ENCODE results near the gene GATA5.

GATA5 gene

DNA sequence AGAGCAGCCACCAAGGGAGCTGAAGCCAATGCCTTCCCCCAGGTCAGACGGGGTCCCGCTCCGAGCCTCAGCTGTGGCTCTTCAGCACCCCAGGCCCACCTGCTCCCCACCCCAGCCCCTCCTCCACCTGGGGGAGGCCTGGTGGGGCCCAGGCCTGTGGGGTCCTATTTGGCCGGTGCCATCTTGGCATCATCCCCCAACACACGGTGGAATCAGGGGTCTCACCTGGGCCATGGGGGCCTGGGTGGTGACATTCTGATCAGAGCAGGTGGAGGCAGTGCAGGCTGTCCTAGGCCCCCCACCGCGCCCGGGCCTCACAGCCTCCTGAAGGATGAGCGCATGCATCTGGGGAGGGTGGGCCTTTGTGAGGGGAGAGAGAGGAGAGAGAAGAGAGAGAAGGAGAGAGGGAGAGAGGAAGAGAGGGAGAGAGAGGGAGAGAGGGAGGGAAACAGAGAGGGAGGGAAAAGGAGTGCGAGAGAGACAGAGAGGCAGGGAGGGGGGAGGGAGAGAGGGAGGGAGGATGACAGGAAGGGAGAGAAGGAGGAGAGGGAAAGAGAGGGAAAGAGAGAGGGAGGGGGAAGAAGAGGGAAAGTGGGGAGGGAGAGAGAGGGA is 24.5 kb downstream of the GATA5 start:
- no peak for DNase-seq
- no peaks in the 10 kb centered on the region for H3K9me3 ChIP-seq (ENCODE audit: control insufficient read depth, low read length)
- no peak overlapping the region for H3K23ac ChIP-seq (ENCODE audit: low read length in 2 of 2)
- no peak overlapping the region for H3K18ac ChIP-seq (ENCODE audit: low read depth in 1 of 2, low read length in 2 of 2)
- no peak overlapping the region for H2BK5ac ChIP-seq (ENCODE audit: low read depth, low read length, poor library complexity, severe bottlenecking)
- H3K4me3 ChIP-seq (ENCODE audit: insufficient read depth in 1 of 2, low read depth in 1 of 2, low read length in 2 of 2): no peak overlapping the region
- no peak overlapping the region for H2AK5ac ChIP-seq (ENCODE audit: low read length, severe bottlenecking)
- H3K27me3 ChIP-seq (ENCODE audit: control insufficient read depth in 1 of 2, insufficient read depth in 1 of 2, low read length in 2 of 2): peaks cover 61 to 77% of the 10 kb centered on the region in 2 experiments
- H3K4ac ChIP-seq (ENCODE audit: low read depth in 1 of 2, low read length in 2 of 2): no peak overlapping the region
- no peak overlapping the region for H4K8ac ChIP-seq (ENCODE audit: low read length)
- no peak overlapping the region for H3K9ac ChIP-seq (ENCODE audit: low read length)
- H4K91ac ChIP-seq (ENCODE audit: low read length): no peak overlapping the region
- H2AFZ ChIP-seq (ENCODE audit: low read depth, low read length): no peak overlapping the region
- no peaks in the 10 kb centered on the region for H3K4me1 ChIP-seq (ENCODE audit: control insufficient read depth, insufficient read depth, low read depth, low read length)
- no peak overlapping the region for H2BK12ac ChIP-seq (ENCODE audit: low read length in 2 of 2)
- no peaks in the 10 kb centered on the region for H3K79me1 ChIP-seq (replicated peaks; ENCODE audit: low read length, poor library complexity, severe bottlenecking)
- no peak overlapping the region for H2BK120ac ChIP-seq (ENCODE audit: low read depth, low read length)
- H3K4me2 ChIP-seq (ENCODE audit: low read length, poor library complexity, severe bottlenecking): no peak overlapping the region
- H3K14ac ChIP-seq (ENCODE audit: low read length in 2 of 2): no peak overlapping the region
- no peaks in the 10 kb centered on the region for H3K36me3 ChIP-seq (ENCODE audit: control insufficient read depth in 1 of 2, insufficient read depth in 2 of 2, low read depth in 1 of 2, low read length in 2 of 2)
- H2BK15ac ChIP-seq (ENCODE audit: low read depth, poor library complexity, severe bottlenecking): no peak overlapping the region
- H3K27ac ChIP-seq (ENCODE audit: low read length, poor library complexity, severe bottlenecking): no peak overlapping the region
- 79% methylated on average over 10 of the region's 10 CpGs for WGBS

DNA sequence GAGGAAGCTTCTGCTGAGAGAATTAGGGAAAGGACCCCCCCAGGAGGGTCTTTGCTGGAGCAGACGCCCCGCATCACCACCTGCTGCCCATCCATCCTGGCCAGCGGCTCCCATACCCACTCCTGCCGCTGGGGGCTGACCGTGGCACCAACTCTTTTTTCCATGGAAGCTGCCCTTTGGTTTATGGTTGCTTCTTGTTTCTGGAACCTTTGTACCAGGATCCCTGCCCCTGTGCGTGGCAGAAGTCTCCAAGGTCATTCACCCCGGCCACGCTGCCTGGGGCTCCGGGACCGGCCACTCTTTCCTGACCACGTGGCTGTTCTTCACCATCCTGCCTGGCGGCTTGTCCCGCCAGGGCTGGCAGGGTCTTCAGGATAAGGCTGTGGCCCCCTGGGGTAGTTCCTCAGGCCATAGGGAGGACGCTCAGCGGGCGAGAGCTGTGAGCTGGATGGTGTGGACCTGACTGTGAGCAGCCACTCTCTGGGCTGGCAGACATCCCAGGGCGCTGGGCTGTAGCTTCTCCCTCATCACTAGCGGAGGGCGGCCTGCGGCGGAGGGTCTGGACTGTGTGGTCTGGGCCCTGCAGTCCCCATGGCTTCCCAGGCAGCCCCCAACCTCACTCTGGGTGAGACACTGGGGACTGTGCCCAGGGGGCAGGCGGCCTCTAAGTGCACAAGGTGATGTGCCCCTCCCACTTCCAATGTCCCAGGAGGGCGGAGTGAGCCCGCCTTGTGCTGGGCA is 25.7 kb downstream of the GATA5 start:
- Histone ChIP-seq H3K27me3 (ENCODE audit: control insufficient read depth in 1 of 2, insufficient read depth in 1 of 2, low read length in 2 of 2) (peaks cover 51 to 73% of the 10 kb centered on the region in 2 experiments), H3K18ac (ENCODE audit: low read depth in 1 of 2, low read length in 2 of 2) (no peak overlapping the region), H3K4me2 (ENCODE audit: low read length, poor library complexity, severe bottlenecking) (no peak overlapping the region), H3K36me3 (ENCODE audit: control insufficient read depth in 1 of 2, insufficient read depth in 2 of 2, low read depth in 1 of 2, low read length in 2 of 2) (no peaks in the 10 kb centered on the region), H3K4me1 (ENCODE audit: control insufficient read depth, insufficient read depth, low read depth, low read length) (no peaks in the 10 kb centered on the region), H3K4ac (ENCODE audit: low read depth in 1 of 2, low read length in 2 of 2) (no peak overlapping the region), H4K91ac (ENCODE audit: low read length) (no peak overlapping the region), H2BK12ac (ENCODE audit: low read length in 2 of 2) (no peak overlapping the region), H2AK5ac (ENCODE audit: low read length, severe bottlenecking) (no peak overlapping the region), H3K14ac (ENCODE audit: low read length in 2 of 2) (no peak overlapping the region), H4K8ac (ENCODE audit: low read length) (no peak overlapping the region), H2BK5ac (ENCODE audit: low read depth, low read length, poor library complexity, severe bottlenecking) (no peak overlapping the region), H3K9ac (ENCODE audit: low read length) (no peak overlapping the region), H2BK120ac (ENCODE audit: low read depth, low read length) (no peak overlapping the region), H2AFZ (ENCODE audit: low read depth, low read length) (no peak overlapping the region), H3K27ac (ENCODE audit: low read length, poor library complexity, severe bottlenecking) (no peak overlapping the region), H3K79me1 (replicated peaks; ENCODE audit: low read length, poor library complexity, severe bottlenecking) (no peaks in the 10 kb centered on the region), H3K23ac (ENCODE audit: low read length in 2 of 2) (no peak overlapping the region), H3K9me3 (ENCODE audit: control insufficient read depth, low read length) (no peaks in the 10 kb centered on the region), H3K4me3 (ENCODE audit: insufficient read depth in 1 of 2, low read depth in 1 of 2, low read length in 2 of 2) (no peak overlapping the region), H2BK15ac (ENCODE audit: low read depth, poor library complexity, severe bottlenecking) (no peak overlapping the region)
- 91% methylated on average over 24 of the region's 24 CpGs for WGBS
- DNase-seq: no peak

DNA sequence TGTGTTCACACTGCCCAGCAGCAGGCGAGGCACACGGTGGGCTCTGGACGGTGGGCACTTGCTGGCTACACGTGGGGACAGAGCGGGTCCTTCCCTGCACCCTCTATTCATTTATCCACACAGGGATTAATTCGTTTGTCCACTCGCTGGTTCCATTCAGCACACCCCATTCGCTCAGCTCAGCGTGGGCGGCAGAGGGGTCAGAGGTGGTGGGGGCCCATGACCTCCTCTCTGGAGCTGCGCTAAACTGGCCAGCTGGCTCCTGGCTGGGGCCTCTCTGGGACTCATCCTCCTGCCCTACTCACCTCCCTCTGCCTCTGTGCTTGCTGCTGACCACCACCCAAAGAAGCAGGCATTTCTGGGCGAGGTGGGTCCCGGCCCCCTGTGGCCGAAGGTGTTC is 27.0 kb downstream of the GATA5 start:
- Histone ChIP-seq H3K4ac (ENCODE audit: low read depth in 1 of 2, low read length in 2 of 2) (no peak overlapping the region), H2AK5ac (ENCODE audit: low read length, severe bottlenecking) (no peak overlapping the region), H3K18ac (ENCODE audit: low read depth in 1 of 2, low read length in 2 of 2) (no peak overlapping the region), H3K27me3 (ENCODE audit: control insufficient read depth in 1 of 2, insufficient read depth in 1 of 2, low read length in 2 of 2) (peaks cover 48 to 77% of the 10 kb centered on the region in 2 experiments), H3K79me1 (replicated peaks; ENCODE audit: low read length, poor library complexity, severe bottlenecking) (no peaks in the 10 kb centered on the region), H4K91ac (ENCODE audit: low read length) (no peak overlapping the region), H3K36me3 (ENCODE audit: control insufficient read depth in 1 of 2, insufficient read depth in 2 of 2, low read depth in 1 of 2, low read length in 2 of 2) (no peaks in the 10 kb centered on the region), H3K9me3 (ENCODE audit: control insufficient read depth, low read length) (no peaks in the 10 kb centered on the region), H3K9ac (ENCODE audit: low read length) (no peak overlapping the region), H3K4me3 (ENCODE audit: insufficient read depth in 1 of 2, low read depth in 1 of 2, low read length in 2 of 2) (no peak overlapping the region), H2AFZ (ENCODE audit: low read depth, low read length) (no peak overlapping the region), H3K14ac (ENCODE audit: low read length in 2 of 2) (no peak overlapping the region), H4K8ac (ENCODE audit: low read length) (no peak overlapping the region), H3K4me1 (ENCODE audit: control insufficient read depth, insufficient read depth, low read depth, low read length) (no peaks in the 10 kb centered on the region), H3K4me2 (ENCODE audit: low read length, poor library complexity, severe bottlenecking) (no peak overlapping the region), H3K23ac (ENCODE audit: low read length in 2 of 2) (no peak overlapping the region), H2BK5ac (ENCODE audit: low read depth, low read length, poor library complexity, severe bottlenecking) (no peak overlapping the region), H3K27ac (ENCODE audit: low read length, poor library complexity, severe bottlenecking) (no peak overlapping the region), H2BK15ac (ENCODE audit: low read depth, poor library complexity, severe bottlenecking) (no peak overlapping the region), H2BK120ac (ENCODE audit: low read depth, low read length) (no peak overlapping the region), H2BK12ac (ENCODE audit: low read length in 2 of 2) (no peak overlapping the region)
- no peak for DNase-seq
- WGBS: 74% methylated on average over 14 of the region's 14 CpGs

GRCh38 chr20:62448038-62448437 is 27.8 kb downstream of the GATA5 start:
- Histone ChIP-seq H4K91ac (ENCODE audit: low read length) (no peak overlapping the region), H3K36me3 (ENCODE audit: control insufficient read depth in 1 of 2, insufficient read depth in 2 of 2, low read depth in 1 of 2, low read length in 2 of 2) (no peaks in the 10 kb centered on the region), H2AFZ (ENCODE audit: low read depth, low read length) (no peak overlapping the region), H3K9ac (ENCODE audit: low read length) (no peak overlapping the region), H3K27me3 (ENCODE audit: control insufficient read depth in 1 of 2, insufficient read depth in 1 of 2, low read length in 2 of 2) (peaks cover 41 to 73% of the 10 kb centered on the region in 2 experiments), H3K79me1 (replicated peaks; ENCODE audit: low read length, poor library complexity, severe bottlenecking) (no peaks in the 10 kb centered on the region), H3K4ac (ENCODE audit: low read depth in 1 of 2, low read length in 2 of 2) (no peak overlapping the region), H3K14ac (ENCODE audit: low read length in 2 of 2) (no peak overlapping the region), H3K4me3 (ENCODE audit: insufficient read depth in 1 of 2, low read depth in 1 of 2, low read length in 2 of 2) (no peak overlapping the region), H3K18ac (ENCODE audit: low read depth in 1 of 2, low read length in 2 of 2) (no peak overlapping the region), H2BK12ac (ENCODE audit: low read length in 2 of 2) (no peak overlapping the region), H3K4me2 (ENCODE audit: low read length, poor library complexity, severe bottlenecking) (no peak overlapping the region), H3K27ac (ENCODE audit: low read length, poor library complexity, severe bottlenecking) (no peak overlapping the region), H3K23ac (ENCODE audit: low read length in 2 of 2) (no peak overlapping the region), H4K8ac (ENCODE audit: low read length) (no peak overlapping the region), H2BK5ac (ENCODE audit: low read depth, low read length, poor library complexity, severe bottlenecking) (no peak overlapping the region), H2BK120ac (ENCODE audit: low read depth, low read length) (no peak overlapping the region), H2BK15ac (ENCODE audit: low read depth, poor library complexity, severe bottlenecking) (no peak overlapping the region), H2AK5ac (ENCODE audit: low read length, severe bottlenecking) (no peak overlapping the region), H3K4me1 (ENCODE audit: control insufficient read depth, insufficient read depth, low read depth, low read length) (no peaks in the 10 kb centered on the region), H3K9me3 (ENCODE audit: control insufficient read depth, low read length) (no peaks in the 10 kb centered on the region)
- 78% methylated on average over 10 of the region's 10 CpGs for WGBS
- no peak for DNase-seq
